ENCODE data around the gene PRX. TPM values are rescaled to one million over a fixed set of nuclear protein-coding genes. Genes with fewer than 3 reads are reported as not detected.

Gene PRX
- total and polyA plus RNA-seq, 2 of the 13 experiments (the other 11 are each of a cell fraction or from before 2014, with no cell fraction given): 0.66 TPM

- TF ChIP-seq ZNF280B (CRISPR knock-in tag; IDR thresholded peaks at IDR 0.05; ENCODE audit: borderline replicate concordance) (no peak), THAP9 (CRISPR knock-in tag; IDR thresholded peaks at IDR 0.05; ENCODE audit: borderline replicate concordance) (peak; percentile 31; the same call in 1 of the 2 replicates), ZBTB33 (CRISPR knock-in tag; IDR thresholded peaks at IDR 0.05) (no peak), ZNF619 (CRISPR knock-in tag; IDR thresholded peaks at IDR 0.05) (no peak), MAFG (CRISPR knock-in tag; IDR thresholded peaks at IDR 0.05) (no peak), ZNF761 (CRISPR knock-in tag; conservative IDR thresholded peaks at IDR 0.05) (peak; percentile 73; the same call in 1 of the 2 replicates), PPARG (CRISPR knock-in tag; conservative IDR thresholded peaks at IDR 0.05) (no peak), ZNF496 (CRISPR knock-in tag; IDR thresholded peaks at IDR 0.05; ENCODE audit: insufficient replicate concordance) (no peak), ZNF749 (CRISPR knock-in tag; IDR thresholded peaks at IDR 0.05; ENCODE audit: borderline replicate concordance) (no peak; the same call in 1 of the 2 replicates), SNAPC2 (CRISPR knock-in tag; IDR thresholded peaks at IDR 0.05) (peak; percentile 90; the same call in 1 of the 2 replicates), KDM4B (CRISPR knock-in tag; IDR thresholded peaks at IDR 0.05) (no peak), ZNF446 (CRISPR knock-in tag; IDR thresholded peaks at IDR 0.05) (peak; percentile 84; the same call in 1 of the 2 replicates), JUNB (CRISPR knock-in tag; IDR thresholded peaks at IDR 0.05; ENCODE audit: borderline replicate concordance) (no peak), ATF7-NPFF (CRISPR knock-in tag; IDR thresholded peaks at IDR 0.05; ENCODE audit: low read depth) (no peak), MTERF4 (CRISPR knock-in tag; IDR thresholded peaks at IDR 0.05) (peak; percentile 86), KLF15 (CRISPR knock-in tag; IDR thresholded peaks at IDR 0.05; ENCODE audit: borderline replicate concordance) (no peak; the same call in 1 of the 2 replicates), ZNF615 (CRISPR knock-in tag; IDR thresholded peaks at IDR 0.05; ENCODE audit: borderline replicate concordance) (no peak), ZNF33A (CRISPR knock-in tag; IDR thresholded peaks at IDR 0.05; ENCODE audit: borderline replicate concordance) (no peak), ZNF205 (CRISPR knock-in tag; IDR thresholded peaks at IDR 0.05) (0 out of 2 replicates have a peak, but pooled peaks have one; percentile 16), ZNF558 (CRISPR knock-in tag; IDR thresholded peaks at IDR 0.05; ENCODE audit: borderline replicate concordance) (no peak; the same call in 1 of the 2 replicates), FOXA3 (CRISPR knock-in tag; IDR thresholded peaks at IDR 0.05) (no peak)
Observed at GRCh38 chr19:40425450-40426287, 12.5 kb upstream of the PRX start, which contains the start of gene SERTAD1 (continued).

Measured in HepG2 (cell line).